Small intestine (tissue), 7 donors: ENCODE measurements around the gene OR2A1. TPM values are rescaled to one million over a fixed set of nuclear protein-coding genes. Genes with fewer than 3 reads are reported as not detected.
"Not testable (repeated sequence)": the region's sequence is repeated elsewhere in the genome, so short reads cannot be mapped to it uniquely, and the experiment has no call there.

ENCODE experiments used
- DNase-seq, 2 donors: peaks; one replicate each; pipeline versions ENCODE4 v3.0.0 to v3.0.0-alpha.2; 2013
- FAIRE-seq: peaks from 2 replicates; lab custom pipeline; 2012; peaks lifted over from hg19 to GRCh38; lab: Jason Lieb, UNC
- H3K27ac ChIP-seq, 3 donors: one replicate each; pipeline ENCODE4 v1.5.1; 2013; ENCODE audit warnings: low read length in 2 of 3, mild to moderate bottlenecking in 2 of 3, control low read depth in 1 of 3, inconsistent platforms in 1 of 3, low read depth in 1 of 3, moderate library complexity in 1 of 3
- H3K27me3 ChIP-seq, 3 donors: one replicate each; pipeline ENCODE4 v1.6.1; 2013; ENCODE audit warnings: low read length in 3 of 3, inconsistent platforms in 1 of 3; ENCODE audit not compliant: control insufficient read depth in 3 of 3, insufficient read depth in 3 of 3
- H3K36me3 ChIP-seq, 3 donors: one replicate each; pipeline ENCODE4 v1.6.1; 2013; ENCODE audit warnings: low read length in 3 of 3, inconsistent platforms in 1 of 3, low read depth in 1 of 3, mild to moderate bottlenecking in 1 of 3, moderate library complexity in 1 of 3; ENCODE audit not compliant: control insufficient read depth in 3 of 3, insufficient read depth in 2 of 3
- H3K4me1 ChIP-seq, 3 donors: one replicate each; pipeline ENCODE4 v1.6.1; 2013; ENCODE audit warnings: low read length in 2 of 3, inconsistent platforms in 1 of 3, low read depth in 1 of 3, mild to moderate bottlenecking in 1 of 3, moderate library complexity in 1 of 3; ENCODE audit not compliant: control insufficient read depth in 3 of 3, insufficient read depth in 2 of 3
- H3K4me3 ChIP-seq, 3 donors: one replicate each; pipeline ENCODE4 v1.5.1; 2013; ENCODE audit warnings: low read length in 3 of 3, control low read depth in 1 of 3, inconsistent platforms in 1 of 3, low read depth in 1 of 3, mild to moderate bottlenecking in 1 of 3, moderate library complexity in 1 of 3
- H3K9me3 ChIP-seq, 2 donors: one replicate each; pipeline ENCODE4 v1.6.1; 2013; ENCODE audit warnings: low read depth in 1 of 2, low read length in 1 of 2; ENCODE audit not compliant: control insufficient read depth in 2 of 2, insufficient read depth in 1 of 2
- WGBS, 3 donors: extraction: QIAGEN DNeasy Blood & Tissue Kit; methylation state at CpG; one replicate each; pipeline ENCODE4 v1.1.7; 2013; 5-methylcytosine and 5-hydroxymethylcytosine counted together
- polyA plus RNA-seq, 4 donors: library from polyadenylated mRNA; stranded (reverse) in 3 of 4; unstranded in 1 of 4; fragments of 200-250 nt in 3 of 4; fragments of 120-200 nt in 1 of 4; gene quantifications; one replicate each; pipeline versions ENCODE4 v1.2.1 to v1.2.3, GENCODE V29; 2013
- donor health status: healthy with polysubstance abuse.
- donor health status: control.
- donor health status: control.
- donor health status: Bipolar disorder and iron deficiency.
- donor health status: healthy.

The OR2A1 gene
- polyA plus RNA-seq, 4 donors: 0.04 to 0.46 TPM; not detected in 2

DNA sequence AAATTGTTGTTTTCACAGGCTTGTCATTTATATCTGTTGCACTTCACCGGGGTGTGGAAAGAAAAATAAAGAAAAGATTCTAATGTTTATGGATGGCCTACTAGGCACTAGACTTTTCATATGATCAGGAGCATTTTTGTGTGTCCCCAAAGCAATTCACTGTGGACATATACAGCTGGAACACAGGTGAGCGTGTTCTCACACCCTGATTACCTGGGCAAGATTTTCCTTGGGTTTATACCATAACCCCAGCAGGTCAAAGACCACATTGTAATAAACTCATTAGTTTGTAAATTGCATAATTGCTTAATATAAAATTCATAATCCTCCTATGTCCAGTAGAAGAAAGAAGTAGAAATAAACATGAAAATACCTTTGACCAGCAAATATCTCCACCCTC lies 1.0 kb upstream of the OR2A1 start:
- H3K27ac ChIP-seq, H3K4me3 ChIP-seq, FAIRE-seq, H3K36me3 ChIP-seq, H3K4me1 ChIP-seq, DNase-seq, H3K9me3 ChIP-seq, H3K27me3 ChIP-seq: not testable (repeated sequence)
- 86% methylated on average over 1 of the region's 2 CpGs; no CpG with 5 or more reads in 2 of the 3 donors for WGBS, 3 donors

DNA sequence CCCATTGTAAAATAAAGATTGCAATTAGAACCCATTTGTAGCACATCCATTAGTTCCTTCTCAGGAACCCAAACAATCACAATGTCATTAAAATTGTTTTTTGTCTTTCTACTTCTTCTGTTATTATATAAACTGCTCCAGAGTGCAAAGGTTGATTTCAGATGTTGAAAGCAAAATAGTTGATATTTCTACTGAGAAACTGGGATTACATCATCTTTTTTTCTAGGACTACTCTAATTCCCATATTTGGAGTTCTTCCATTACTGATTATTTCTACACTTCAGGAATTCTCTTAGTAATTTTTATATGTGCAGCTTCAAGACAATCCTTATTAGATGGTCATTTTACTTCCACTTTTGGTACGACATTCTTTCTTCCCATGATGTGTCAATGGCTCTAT lies 5.3 kb downstream of the OR2A1 start:
- H3K27ac ChIP-seq, DNase-seq, H3K9me3 ChIP-seq, H3K4me1 ChIP-seq, H3K4me3 ChIP-seq, FAIRE-seq, H3K27me3 ChIP-seq, H3K36me3 ChIP-seq: not testable (repeated sequence)
- whole genome bisulfite sequencing, 3 donors: 67% methylated on average over 1 of the region's 1 CpG; no CpG with 5 or more reads in 2 of the 3 donors

DNA sequence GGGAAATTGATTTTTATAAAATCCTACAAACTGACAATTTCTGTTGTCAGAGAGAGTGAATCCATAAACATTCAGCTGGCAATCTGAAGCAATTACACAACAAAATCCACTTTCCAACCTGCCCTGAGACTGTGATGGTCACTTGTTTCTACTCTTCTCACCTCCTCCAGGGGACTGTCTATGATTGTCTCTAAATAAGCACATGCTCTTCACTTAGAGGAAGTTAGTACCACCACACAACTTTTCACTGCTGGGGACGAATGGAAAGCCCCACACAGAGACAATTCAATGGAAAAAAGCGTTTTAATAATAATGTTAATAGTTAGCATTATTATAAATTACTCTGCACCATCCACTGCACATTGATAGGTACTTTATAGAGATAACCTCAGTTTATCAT lies 7.3 kb downstream of the OR2A1 start:
- not testable (repeated sequence) for FAIRE-seq, H3K4me3 ChIP-seq, DNase-seq, H3K4me1 ChIP-seq, H3K9me3 ChIP-seq, H3K36me3 ChIP-seq, H3K27me3 ChIP-seq, H3K27ac ChIP-seq
- WGBS, 3 donors: no CpG with 5 or more reads among the region's 2 CpGs

DNA sequence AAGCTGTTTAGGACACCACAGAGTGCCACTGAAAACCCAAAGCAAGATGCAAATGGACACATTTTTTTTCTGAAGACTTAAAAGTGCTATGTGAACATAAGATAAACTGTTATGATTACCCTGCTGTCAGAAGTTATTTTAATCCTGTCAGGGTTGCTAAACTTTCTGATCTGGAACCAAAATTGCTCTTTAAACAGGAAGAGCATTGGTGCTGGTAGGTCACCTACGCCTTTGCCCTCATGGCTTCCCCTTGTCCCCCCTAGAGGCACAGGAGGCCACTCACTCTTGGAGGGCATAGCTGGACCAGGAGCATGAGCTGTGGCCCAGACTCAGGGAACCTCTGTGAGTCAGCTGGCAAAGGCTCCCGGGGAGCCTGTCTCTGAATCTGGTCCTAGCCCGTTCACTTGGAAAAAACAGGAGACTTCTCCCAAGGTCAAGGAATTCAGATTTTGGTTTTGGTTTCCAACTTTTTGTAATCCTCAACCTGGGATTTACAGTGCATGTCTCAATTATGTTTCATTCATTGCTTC lies 9.5 kb downstream of the OR2A1 start:
- DNase-seq, H3K9me3 ChIP-seq, H3K4me3 ChIP-seq, H3K27me3 ChIP-seq, H3K36me3 ChIP-seq, H3K27ac ChIP-seq, FAIRE-seq, H3K4me1 ChIP-seq: not testable (repeated sequence)
- 86 to 100% (median 93%) methylated on average over 1 of the region's 3 CpGs for WGBS, 3 donors

DNA sequence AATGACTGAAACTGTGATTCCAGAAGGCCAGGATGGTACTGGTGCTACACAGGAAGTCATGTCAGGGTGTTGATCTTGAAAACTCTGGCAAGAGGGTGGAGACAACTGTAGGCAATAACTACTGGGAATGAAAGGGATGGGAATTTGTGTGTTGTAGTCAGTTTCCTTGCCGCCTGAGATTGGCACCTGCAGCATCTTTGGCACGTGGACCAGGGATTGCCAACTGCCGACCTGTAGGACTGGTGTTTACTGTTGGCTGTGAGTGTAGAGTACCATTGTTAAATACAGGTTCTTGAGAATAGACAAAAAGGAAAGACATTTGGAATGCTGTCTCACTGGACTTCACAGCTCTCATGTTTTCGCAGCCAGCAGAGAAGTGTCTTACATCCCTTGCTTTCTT lies 11.1 kb downstream of the OR2A1 start:
- not testable (repeated sequence) for H3K27ac ChIP-seq, FAIRE-seq, H3K27me3 ChIP-seq, H3K4me3 ChIP-seq, DNase-seq, H3K9me3 ChIP-seq, H3K36me3 ChIP-seq, H3K4me1 ChIP-seq
- WGBS, 3 donors: 89 to 97% (median 92%) methylated on average over 3 of the region's 4 CpGs

DNA sequence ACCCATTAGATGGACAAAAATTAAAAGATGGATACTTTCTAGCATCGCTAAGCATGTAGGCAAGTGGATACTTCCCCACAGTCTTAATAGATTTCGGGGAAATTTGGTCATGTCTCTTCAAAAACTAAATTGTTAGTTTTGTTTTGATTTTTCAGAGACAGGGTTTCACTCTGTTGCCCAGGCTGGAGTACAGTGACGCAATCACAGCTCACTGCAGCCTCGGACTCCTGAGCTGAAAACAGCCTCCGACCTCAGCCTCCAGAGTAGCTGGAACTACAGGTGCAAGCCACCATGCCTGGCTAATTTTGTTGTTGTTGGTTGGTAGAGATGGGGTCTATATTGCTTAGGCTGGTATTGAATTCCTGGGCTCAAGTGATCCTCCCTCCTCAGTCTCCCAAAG lies 13.6 kb downstream of the OR2A1 start:
- H3K27me3 ChIP-seq, H3K27ac ChIP-seq, H3K36me3 ChIP-seq, FAIRE-seq, H3K4me1 ChIP-seq, DNase-seq, H3K4me3 ChIP-seq, H3K9me3 ChIP-seq: not testable (repeated sequence)
- 93 to 94% (median 94%) methylated on average over 3 of the region's 5 CpGs for WGBS, 3 donors

DNA sequence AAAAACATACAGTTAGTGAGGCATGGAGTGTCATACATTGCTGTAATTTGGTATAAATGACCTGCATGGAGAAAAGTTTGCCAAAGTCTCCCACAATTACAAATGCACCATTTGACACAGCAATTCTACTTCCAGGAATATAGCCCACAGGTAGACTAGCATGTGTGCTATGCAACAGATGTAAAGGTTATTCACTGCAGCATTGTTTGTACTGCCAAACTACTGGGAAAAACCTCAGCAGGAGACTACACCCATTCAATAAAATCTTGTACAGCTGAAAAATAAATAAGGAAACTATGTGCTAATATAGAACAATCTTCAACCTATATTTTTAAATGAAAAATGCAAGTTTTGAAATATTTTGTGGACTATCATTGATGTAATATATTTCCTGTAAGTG lies 17.8 kb downstream of the OR2A1 start:
- not testable (repeated sequence) for DNase-seq, H3K27me3 ChIP-seq, H3K4me1 ChIP-seq, H3K36me3 ChIP-seq, H3K4me3 ChIP-seq, FAIRE-seq, H3K27ac ChIP-seq, H3K9me3 ChIP-seq

DNA sequence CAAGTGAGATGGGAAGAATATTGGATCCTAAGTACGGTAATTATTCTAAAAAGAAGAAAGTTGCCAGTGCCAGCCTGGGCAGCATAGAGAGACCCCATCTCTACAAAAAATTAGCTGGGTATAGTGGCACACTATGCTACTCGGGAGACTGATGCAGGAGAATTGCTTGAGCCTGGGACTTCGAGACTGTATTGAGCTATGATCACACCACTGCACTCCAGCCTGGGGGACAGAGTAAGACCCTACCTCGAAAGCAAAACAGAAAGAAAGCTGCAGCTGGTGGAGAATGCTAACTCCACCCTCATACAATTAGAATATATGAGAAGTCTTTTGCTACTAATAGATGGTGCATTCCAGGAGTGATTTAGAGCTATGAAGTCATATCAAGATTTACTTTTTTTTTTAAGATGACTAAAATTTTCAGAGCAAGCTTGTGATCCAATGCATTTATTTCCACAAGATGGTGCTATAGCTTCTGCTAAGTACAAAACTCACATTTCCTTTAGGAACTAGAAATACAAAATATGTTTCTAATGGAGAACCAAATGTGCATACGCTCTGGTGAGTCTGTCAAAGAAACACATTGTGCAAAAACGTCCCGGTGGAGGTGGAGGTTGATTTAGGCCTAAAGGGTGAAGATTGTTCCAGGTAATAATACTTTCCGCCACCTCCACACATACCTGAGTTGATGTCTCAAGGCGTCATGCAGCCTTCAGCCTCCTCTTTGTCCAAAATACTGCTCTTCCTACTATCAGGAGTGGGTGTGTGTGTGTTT lies 19.2 kb downstream of the OR2A1 start:
- DNase-seq, FAIRE-seq: not testable (repeated sequence)
- WGBS, 3 donors: 94 to 100% methylated on average over 1 to 2 of the region's 9 CpGs; no CpG with 5 or more reads in 1 of the 3 donors

DNA sequence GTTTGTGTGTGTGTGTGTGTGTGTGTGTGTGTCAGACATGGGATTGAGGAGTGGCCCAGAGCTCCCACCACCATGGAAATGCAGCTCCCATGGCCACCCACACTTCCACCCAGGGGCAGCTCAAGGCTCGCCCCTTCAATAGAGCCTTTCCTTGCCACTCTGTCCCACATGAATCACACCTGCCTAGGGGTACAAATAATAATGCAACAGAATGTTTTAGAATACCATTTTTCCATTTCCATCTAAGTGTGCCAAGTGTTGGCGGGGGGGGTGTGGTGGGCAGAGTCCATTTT lies 19.7 kb downstream of the OR2A1 start:
- not testable (repeated sequence) for DNase-seq, FAIRE-seq, H3K9me3 ChIP-seq, H3K36me3 ChIP-seq, H3K27me3 ChIP-seq, H3K4me1 ChIP-seq, H3K4me3 ChIP-seq, H3K27ac ChIP-seq
- WGBS, 3 donors: 86 to 93% (median 88%) methylated on average over 1 to 2 of the region's 2 CpGs

More for the DNA sequence above, 19.2 kb downstream of the OR2A1 start:
- not testable (repeated sequence) for H3K4me1 ChIP-seq, H3K36me3 ChIP-seq, H3K27me3 ChIP-seq, H3K9me3 ChIP-seq, H3K4me3 ChIP-seq, H3K27ac ChIP-seq
